Muscle of back (tissue), 11 donors: ENCODE results near the gene FAM120B. TPM values are rescaled to one million over a fixed set of nuclear protein-coding genes. Genes with fewer than 3 reads are reported as not detected.

Experiments used
- DNase-seq, 3 donors: peaks; one replicate each; pipeline versions ENCODE4 v3.0.0 to v3.0.0-alpha.2; 2013
- polyA plus RNA-seq, 10 donors: library from polyadenylated mRNA; unstranded; fragments of 120-200 nt; gene quantifications; one replicate each; pipeline ENCODE4 v1.2.1, GENCODE V29; 2013; ENCODE audit not compliant: insufficient read length in 10 of 10

FAM120B gene
- polyA plus RNA-seq, 10 donors = 20.5 to 29.7 (median 26.7) TPM

DNA sequence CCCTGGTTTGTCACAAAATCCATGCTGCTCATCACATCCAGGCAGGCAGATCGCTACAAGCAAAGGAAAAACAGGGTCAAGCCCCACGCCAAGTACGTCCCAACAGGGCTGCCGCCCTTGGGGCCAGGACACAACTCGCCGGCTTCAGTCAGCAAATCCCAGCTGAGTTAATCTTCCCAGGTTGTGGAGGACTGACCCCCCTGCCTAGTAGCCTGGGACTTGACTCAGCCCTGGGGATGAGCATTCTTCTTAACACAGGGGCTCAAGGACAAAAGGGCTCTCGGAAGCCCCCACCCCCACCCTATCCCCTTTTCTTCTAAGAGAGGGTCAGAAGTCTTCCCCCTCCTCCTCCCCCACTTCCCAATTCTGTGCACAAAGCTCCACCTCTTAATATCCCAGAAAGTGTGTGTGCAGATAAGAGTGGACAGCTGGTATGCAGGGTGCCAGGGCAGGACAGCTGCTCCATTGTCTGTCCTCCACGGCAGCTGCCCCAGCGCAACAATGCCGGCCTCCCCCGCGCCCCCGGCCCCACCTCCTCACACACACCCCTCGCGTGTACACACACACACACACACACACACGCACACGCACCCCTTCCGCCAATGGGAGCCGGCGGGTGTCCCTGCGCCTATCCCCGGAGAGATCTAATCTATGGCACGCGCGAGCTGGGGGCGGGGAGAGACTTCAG, 20.2 kb upstream of the FAM120B start:
- peak in 2 of 3 donors; percentile 61 to 77 for DNase-seq

DNA sequence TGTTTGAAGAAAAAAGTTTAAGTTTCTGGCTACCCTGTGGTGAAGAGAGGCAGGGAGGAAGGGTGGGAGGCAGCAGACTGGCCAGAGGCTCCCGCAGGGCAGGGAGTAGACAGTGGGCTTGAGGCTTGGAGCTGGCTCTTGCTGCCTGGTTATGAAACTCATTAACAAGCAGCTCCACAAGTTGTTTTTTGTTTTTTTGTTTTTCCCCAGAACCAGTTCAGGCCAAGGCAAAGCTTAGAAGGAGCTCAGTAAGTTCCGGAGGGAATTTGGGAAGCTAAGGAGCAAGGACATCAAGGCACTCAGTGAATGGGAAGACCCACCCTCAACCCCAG, 19.7 kb upstream of the FAM120B start:
- no peak for DNase-seq

DNA sequence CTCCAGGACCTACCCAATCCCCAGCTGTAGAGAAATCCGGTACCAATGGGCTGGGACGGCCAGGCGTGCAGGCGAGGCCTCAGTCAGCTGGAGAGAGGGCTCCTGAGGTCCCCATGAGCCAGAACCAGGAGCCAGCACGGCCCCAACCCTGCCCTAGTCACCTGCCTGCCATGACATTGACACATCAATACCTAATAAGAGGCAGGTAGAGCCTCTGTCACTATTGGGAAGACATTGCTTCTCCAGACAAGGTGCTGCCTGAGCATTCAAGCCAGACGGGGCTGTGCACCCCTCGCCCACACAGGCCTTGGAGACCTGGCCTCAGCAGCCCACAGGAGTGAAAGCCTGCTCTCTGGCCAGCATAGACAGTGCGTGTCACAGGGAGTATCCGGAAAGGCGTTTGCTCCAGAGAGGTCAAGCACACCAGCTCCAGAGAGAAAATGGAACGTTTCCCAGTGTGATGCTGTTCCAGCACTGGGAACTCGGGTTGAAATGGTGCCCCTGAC, 19.1 kb upstream of the FAM120B start:
- peak in 1 of 3 donors; percentile 17 for DNase-seq

DNA sequence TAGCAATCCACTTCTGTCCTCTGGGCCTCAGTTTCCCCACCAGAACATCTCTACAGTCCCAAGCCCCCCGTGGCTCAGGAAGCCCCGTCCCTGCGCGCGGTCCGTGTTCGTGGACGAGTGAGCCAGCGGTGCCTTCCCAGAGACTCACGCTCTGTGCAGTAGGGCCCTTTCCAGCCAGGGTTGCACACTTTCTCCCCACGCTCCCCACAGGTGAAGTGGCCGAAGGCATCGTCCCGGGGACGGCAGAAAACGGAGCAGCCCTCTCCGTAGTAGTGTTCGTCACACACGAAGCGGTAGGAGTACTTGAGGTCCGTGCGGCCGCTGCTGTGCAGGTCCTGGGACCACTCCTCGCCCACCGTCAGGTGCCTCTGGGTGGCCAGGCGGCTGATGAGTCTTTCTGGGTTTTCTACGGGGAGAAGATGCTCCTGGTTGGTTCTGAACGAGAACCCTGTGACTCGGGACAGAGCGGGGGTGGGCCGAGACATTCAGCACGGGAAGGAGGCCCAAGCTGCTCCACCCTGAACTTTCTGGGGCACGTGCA, 18.4 kb upstream of the FAM120B start:
- no peak for DNase-seq

DNA sequence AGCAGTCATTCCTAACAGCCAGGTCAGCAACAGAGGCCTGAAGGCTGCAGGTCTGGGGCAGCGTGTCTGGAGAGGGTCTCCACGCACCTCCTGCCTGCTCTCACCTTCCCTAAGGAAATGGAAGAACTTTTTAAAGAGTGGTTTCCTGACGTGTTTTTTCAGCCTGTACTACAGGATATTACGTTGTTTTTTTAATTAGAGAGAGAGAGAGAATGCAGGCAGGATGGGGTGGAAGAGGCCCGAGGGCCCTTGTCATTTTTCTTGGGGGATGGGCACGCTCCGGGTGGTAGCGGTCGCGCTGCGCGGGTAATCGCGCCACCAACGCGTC, 17.7 kb upstream of the FAM120B start:
- DNase-seq = no peak

DNA sequence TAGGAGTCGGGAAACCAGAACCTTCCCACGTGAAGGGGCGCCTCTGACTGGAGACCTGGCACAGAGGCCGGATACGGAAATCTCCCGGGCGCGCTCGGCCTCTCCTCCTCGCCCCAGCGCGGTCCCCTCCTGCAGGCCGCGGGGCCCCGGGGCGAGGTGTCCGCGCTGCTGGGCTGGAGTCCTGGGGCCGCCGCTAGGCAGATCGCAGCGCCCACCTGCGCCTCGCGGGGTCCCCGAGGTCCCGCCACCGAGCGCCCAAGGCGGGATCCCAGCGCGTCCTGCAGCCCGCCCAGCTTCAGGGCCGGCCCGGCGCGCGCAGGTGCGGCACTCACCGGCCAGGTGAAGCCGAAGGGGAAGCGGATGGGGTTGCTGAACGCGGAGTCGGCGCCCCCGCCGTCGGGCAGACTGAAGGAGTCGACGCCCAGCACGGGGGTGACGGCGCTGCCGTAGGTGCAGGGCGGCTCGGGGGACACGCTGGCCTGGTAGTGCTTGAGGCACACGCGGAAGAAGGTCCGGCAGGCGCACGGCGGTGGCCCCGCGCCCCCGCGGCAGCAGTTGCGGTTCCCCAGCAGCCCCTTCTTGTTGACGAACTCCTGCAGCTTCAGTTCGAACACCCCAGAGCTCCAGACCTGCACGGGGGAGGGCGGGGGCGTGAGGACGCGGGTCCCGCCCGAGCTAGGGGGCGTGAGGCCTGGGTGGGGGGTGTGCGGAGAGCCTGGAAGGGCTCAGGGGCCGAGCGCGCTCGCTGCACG, 17.2 kb upstream of the FAM120B start:
- DNase-seq = peak in 1 of 3 donors; percentile 51

DNA sequence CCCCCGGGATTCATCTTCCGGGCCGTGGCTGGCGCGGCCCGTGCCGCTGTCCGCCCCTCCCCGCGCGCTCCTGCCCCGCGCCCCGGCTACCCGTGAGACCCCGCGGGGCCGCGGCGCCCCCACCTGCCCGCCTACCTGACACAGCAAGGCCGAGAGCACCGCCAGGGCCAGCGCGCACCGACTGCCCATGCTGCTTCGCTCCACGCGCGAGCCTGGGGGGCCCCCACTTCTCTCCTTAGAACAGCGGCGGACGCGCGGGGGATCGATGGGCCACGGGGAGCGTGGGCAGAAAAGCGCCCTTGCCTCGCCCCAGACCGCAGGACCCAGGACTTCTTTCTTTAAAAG, 16.6 kb upstream of the FAM120B start:
- no peak for DNase-seq

DNA sequence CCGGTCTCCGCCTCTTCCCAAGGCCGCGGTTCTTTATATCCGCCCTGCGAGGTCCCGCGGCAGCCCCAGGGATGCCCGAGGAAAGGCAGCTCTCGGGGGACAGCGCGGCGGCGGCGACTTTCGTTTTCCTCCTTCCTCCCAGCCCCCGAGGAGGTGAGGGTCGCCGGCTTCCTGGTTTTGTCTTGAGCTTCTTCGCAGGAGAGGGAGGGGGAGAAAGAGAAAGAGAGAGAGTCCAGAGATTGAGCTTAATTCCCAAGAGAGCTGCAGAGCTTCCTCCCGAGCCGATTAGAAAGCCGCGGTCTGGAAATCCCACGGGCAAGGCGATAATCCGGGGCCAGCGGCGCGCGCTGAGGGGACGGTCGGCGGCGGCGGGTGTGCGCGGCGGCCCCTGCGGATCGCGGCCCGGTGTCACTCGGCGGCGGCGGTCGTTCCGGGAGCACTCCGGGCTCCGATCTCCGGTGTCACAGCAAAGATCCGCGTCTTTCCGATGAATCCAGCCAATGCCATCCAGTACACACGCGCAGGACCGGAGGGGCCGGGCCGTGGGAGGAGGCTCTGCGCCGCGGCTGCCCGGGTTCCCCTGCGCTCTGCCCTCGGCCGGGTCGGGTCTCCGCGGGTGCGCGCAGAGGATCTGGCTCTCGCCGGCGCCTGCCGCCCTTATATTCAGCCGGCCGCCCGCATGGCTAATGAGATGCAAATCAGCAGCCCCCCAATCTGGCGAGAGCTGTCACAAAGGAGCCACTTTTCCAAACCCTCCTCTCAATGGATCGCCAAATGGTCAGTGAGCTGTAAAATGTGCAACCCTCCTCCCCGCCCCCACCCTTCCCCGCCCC, 16.0 kb upstream of the FAM120B start, which contains the start of gene DLL1:
Gene DLL1, minus strand, starts transcription at position 783 of the 833 bp plus-strand sequence. CDS start 939 bp downstream, outside the sequence.
- peak in 2 of 3 donors; percentile 55 to 81 for DNase-seq

DNA sequence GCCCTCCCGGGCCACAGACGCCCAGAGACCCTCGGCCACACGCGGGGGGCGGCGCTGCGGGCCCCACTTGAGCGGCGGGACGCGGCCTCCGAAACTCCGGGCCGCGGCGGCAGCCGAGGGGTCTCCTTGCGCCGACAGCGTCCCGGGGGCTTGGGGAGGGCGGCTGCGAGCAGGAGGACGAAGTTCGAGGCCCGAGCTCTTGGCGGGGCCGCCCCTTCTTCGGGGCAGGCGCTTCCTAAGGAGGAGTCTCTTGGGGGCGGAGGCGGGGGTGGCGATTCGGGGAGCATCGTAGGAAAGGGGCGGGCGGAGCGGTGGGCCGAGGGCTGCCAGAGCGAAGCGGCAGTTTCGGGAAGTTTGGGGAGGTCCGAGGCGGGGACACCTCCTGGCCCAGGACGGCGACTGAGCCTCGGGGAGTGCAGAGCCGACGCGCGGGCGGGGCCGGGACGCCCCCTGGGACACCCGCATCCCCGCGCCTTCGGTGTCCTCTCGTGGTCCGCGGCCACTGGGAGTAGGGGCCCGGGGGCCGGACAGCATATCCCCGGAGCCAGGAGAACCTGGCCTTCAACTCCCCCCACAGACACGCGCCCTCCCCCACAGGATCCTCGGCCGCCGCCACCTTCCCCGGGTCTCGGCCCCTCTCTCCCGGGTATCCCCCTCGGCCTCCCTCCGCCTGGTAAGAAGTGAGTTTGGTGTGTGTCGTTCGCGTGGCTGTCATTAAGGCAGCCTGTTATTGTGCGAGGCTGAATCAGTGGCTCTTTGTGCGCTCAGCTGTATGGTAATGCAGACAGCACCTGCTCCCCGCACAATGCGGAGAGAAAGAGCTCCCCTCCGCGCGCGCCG, 15.1 kb upstream of the FAM120B start:
- peak in 2 of 3 donors; percentile 65 to 84 for DNase-seq

DNA sequence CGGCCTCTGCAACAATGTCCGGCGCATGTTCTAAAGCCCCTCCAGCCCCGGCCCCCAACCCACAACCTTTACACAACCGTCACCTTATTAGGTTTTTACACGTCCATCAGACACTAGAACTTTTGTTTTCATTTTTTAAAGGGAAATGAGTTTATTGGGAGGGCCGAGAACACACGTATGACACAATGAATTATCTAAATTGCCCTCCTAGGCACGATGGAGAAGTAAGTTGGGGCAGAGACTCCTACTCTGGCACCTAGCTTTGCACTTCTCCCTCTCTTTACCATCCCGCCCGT, 14.5 kb upstream of the FAM120B start:
- DNase-seq = no peak

DNA sequence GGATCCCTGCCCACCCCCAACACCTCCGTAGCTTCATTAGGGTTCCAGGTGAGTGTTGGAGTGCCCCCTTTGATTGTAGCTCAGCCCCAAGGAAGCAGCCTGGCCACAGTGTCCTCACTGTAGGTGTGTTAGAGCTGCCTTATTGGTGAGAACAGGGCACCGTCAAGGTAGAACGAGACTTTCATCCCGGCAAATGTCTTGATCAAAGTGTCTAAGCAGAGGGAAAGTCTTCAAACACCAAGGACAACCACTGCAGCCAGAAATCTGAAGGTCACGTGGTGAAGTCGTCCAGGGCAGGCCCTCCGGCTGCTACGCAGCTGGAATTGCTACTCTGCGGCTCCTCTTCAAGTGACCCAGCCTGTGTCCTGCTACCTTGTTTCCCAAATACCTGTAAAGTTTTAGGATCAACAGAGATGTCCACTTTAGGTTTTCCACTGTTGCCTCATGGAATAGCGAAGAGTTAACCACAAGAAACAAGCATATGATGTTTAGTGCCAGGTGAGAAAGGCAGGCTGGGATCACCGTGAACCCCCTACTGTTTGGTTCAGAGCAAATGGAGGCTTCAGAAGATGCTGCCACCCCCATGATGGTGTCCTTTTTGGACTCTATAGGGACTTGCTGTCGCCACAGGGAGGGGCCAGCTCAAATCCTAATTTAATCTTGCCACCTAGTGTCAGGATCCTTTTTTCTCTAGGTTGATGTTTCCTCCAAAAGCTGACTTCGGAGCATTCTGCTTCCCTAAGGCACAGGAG, 14.0 kb upstream of the FAM120B start:
- peak in 1 of 3 donors; percentile 56 for DNase-seq

DNA sequence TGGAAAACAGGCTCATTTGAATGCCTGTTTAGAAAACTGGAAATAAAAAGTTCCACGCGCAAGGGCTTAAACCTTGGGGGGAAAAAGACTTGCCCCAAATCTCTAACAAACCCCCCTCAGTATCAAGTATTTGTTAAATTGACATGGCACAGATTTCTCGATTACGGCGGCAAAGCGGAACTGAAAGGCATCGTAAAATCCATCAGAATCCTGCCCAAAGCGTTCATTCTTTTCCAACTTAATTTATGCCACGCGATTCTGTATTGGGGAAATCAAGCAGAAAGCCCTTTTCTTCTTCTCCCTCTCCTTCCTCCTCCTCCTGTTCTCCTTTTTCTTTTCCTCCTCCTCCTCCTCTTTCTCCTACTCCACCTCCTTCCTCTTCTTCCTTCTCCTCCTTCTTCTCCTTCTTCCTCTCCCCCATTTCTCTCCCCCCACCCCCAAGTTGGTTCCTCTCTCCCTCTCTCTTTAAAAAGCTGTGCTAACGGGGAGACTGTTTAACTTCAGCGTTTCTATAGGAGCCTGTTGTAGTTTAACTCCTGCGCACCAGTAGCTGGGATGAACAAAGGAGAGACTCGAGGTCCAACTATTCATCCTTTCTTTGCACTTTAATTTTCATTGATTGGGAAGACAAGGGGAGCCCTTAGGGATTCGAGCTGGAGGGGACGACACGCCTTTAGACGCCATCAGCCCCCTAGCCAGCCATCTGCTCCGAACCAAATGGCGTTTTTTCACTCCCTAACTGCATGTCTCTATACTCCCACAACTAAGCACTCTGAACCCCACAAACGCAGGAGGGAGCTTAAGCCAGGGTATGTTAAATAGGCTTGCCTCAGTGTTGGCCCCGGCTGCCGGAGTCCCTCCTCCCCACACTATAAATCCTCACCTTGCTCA, 13.0 kb upstream of the FAM120B start:
- peak in 1 of 3 donors; percentile 30 for DNase-seq

DNA sequence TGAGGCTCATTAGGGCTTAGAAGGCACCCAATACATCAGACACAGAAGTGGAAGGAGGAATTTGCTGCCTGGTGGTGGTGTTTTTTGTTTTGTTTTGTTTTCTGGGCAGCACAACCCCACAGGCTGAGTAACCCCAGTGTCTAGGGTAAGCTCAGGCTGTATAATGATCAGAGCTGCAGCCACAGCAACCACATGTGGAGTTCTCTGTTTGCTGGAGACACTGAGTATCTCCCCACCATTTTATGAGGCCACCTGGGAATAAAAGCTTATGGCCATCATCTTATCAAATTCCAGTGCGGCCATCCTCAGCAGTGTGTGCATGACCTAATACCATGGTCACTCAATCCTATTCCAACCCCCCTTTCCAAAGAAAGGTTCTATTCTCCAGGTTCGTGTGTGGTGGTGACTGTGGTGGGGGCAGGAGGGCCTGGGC, 12.2 kb upstream of the FAM120B start:
- no peak for DNase-seq

DNA sequence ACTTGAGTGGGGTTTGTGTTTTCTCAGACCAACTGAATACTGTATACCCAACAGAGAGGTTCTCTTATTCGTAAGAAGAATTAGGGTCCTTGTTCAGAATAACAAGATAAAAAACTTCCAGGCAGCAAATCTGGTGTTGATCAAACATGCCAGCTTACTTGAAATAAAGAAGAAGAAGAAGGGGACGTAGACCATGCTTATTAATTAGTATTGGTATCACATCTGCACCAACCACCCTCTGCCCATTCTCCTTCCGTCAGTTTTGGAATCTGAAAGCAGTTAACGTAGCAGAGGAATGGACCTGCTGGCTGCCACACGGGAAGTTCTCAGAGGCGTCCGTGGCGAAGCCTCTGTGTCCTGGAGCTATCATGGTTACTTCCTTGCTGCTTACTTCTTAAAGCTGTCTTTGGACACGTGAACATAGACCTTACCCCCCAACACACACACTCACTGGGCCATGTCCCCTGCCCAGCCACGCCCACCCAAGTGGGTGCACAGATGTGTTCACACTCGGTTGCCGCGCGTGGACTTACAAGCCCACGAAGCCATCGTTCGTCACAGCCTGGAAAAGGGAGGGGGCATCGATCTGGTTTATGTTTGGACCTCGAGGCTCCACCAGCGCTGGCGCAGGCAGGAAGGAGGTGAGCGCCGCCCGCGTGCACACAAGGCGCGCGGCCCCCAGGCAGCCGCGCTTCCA, 11.6 kb upstream of the FAM120B start:
- peak in 1 of 3 donors; percentile 46 for DNase-seq

DNA sequence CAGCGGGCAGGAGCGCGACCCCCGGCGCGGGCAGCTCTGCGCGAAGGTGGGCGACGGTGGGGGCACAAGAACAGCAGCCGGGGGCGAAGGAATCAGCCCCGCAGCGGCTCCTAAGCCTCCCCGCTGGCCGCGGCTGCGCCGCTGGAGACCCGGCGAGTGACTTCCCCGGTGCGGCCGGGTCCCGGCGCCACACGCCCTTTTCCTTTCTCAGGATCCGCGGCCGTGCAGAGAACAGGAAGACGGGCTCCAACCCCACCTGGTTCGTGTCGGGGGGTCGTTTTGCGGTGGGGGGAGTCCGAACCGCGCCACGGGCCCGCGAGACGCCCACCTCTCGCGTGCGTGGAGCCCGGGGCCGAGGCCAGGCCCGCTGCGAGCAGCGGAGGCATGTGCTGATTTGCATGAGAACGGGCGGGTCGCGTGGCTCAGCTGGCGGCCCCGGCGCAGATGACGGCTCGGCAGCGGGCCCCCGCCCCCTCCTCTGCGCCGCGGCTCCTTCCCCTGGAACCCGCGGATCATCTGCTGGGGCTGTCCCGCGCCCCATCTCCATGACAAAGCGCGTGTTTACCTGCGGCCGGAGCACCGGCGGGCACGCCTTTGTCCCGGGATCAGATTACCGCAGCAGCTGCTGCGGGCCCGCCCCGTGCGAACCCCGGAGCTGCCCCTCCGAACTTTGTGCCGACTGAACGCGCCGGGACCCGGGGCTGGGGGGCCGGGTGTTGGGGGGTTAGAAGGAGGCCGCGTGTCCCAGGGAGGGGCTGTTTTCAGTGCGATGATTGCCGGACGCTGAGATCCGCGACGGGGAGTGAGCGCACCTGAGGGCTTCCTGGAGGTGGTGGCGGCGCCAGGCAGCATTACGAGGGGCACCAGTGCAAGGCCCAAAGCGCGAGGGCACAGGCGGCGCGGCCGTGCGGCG, 10.8 kb upstream of the FAM120B start:
- DNase-seq = peak in 1 of 3 donors; percentile 79

DNA sequence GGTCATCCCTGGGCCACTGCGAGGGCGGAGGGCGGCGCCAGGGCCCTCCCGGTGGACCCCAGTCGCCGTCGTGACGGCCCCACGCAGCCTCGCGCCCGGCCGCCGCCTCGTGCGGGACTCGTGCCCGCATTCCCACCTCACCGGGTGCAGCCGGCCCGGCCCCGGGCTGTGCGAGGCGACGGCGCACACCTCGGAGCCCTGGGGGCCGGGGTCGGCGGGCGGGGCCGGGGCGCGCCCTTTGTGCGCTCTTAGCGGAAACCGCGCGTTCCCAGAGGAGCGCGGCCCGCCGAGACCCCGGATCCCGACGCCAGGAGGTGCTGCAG, 10.2 kb upstream of the FAM120B start:
- no peak for DNase-seq

DNA sequence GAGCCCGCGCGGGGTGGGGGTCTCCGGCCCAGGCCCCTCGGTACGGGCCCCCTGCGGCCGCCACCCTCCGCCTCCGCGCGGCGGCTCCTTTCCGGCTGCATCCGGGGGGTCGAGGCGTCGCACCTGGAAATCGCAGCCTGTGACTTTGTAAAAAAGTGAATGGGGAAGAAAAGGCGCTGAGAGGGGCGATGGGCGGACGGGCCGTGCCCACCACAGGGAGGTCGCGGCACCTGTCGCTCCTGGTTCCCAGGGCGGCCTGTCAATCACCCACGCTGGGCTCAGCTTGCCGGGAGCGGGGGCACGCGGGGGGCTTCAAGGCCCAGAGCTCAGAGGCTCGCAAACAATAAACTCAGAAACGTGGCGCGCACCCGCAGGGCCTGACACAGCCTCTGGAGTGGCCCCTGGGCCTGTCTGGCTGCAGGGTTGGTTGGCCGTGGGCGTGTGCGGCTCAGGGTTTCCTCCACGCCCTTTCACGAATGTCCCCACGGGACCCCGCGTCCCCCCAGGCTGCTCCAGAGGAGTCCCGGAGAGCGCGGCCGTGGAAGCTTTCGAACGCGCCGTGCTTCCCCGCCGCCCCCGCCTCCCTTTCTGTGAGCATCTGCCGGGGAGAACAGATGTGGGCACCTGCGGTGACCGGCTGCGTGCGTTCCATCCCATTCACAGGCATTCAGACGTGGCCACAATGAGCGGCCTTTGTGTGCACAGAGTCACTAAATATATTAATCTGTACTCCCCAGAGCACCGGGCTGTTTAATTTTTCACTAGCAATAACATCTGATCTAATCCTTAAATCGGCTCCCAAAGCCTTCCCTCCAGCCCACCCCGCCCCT, 9.6 kb upstream of the FAM120B start:
- DNase-seq = peak in 1 of 3 donors; percentile 42
